AG04449 (cell line): ENCODE results near the gene CNTNAP2.

Source experiments
- CTCF ChIA-PET: fragments of 350-600 bp; formaldehyde crosslinking; extraction: SDS; loops from one replicate; lab custom pipeline; 2021; ENCODE audit warnings: antibody characterized with exemption; lab: Yijun Ruan, JAX
- POLR2A ChIA-PET: fragments of 400-600, 350-600 bp; formaldehyde crosslinking; extraction: SDS; loops from one replicate; lab custom pipeline; 2020; ENCODE audit warnings: antibody characterized with exemption, inconsistent platforms; lab: Yijun Ruan, JAX
- DNase-seq: peaks from one replicate; pipeline ENCODE4 v3.0.0-alpha.2; 2010; ENCODE audit warnings: low read depth, low spot score
- H3K4me3 ChIP-seq: 2 replicates; pipeline ENCODE4 v1.5.1; 2011; ENCODE audit warnings: low read depth, mild to moderate bottlenecking, control low read depth, low read length
- CTCF ChIP-seq: IDR thresholded peaks from one replicate; pipeline ENCODE4 v1.5.1; 2011; ENCODE audit warnings: mild to moderate bottlenecking, moderate library complexity, low read length, control low read depth, inconsistent platforms; ENCODE audit not compliant: insufficient read depth; ENCODE audit errors: missing control alignments

CNTNAP2 gene

DNA sequence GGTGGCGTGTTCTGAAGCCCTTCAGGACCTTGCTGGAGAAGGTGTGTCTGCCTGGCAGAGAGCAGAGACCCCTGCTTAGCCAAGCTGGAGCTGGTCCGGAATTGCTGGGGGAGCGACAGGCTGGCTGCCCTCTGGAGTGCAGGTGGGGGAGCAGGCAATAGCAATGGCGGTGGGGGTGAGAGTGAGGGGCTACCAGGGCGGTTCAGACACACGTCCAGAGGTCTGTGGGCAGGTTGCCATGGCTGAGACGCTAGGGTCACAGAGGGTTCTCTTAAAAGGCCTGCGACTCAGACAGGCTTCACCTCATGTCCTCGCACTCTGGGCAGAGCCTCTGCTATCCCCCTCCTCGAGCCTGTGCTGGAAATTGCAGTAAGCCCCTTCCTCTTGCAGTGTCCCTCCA is 2144.9 kb downstream of the CNTNAP2 start:
- POLR2A ChIA-PET, result no interaction called here
- no peak overlapping the region for H3K4me3 ChIP-seq
- TF ChIP-seq CTCF, result no peak
- CTCF ChIA-PET, result no interaction called here
- no peak for DNase-seq

GRCh38 chr7:148261996-148262688 is 2145.5 kb downstream of the CNTNAP2 start:
- CTCF ChIA-PET, result interaction anchor here (0.8 to 1.5 kb wide), 4 partner anchors 15 to 1150 kb away, joined by 3 to 4 read pairs (median 4); no protein-coding TSS in a partner anchor
- DNase-seq, result no peak
- no peak for TF ChIP-seq CTCF
- POLR2A ChIA-PET, result no interaction called here
- H3K4me3 ChIP-seq, result no peak overlapping the region

GRCh38 chr7:148262721-148263229 is 2146.2 kb downstream of the CNTNAP2 start:
- no peak overlapping the region for H3K4me3 ChIP-seq
- DNase-seq, result no peak
- ChIA-PET POLR2A (no interaction called here), CTCF (interaction anchor here (0.8 to 1.5 kb wide), 4 partner anchors 14 to 1150 kb away, joined by 3 to 4 read pairs (median 4); no protein-coding TSS in a partner anchor)
- TF ChIP-seq CTCF, result peak; percentile 91

DNA sequence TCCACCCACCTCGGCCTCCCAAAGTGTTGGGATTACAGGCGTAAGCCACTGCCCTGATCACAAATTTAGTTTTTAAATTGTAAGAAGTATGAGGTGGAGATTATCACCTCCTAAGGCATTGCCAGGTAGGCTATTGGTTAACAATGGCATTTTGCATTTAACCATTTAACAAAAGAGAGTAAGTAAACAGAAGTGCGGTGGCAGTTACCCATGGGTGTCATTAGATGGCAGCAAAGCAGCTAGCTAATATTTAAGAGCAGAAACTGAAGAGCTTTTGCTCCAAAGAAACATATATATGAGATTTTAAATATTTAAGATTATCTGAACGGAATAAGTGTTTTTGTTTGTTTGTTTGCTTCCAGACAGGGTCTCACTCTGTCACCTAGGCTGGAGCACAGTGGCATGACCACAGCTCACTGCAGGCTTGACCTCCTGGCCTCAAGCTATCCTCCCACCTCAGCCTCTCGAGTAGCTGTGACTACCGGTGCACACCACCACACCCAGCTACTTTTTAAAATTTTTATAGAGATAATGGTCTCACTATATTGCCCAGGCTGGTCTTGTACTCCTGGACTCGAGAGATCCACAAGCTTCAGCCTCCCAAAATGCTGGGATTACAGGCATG is 2148.4 kb downstream of the CNTNAP2 start:
- ChIA-PET POLR2A (no interaction called here), CTCF (interaction anchor here (1.2 to 2.6 kb wide), 5 partner anchors 12 to 705 kb away, joined by 3 to 9 read pairs (median 5); no protein-coding TSS in a partner anchor)
- H3K4me3 ChIP-seq, result no peak overlapping the region
- no peak for DNase-seq
- TF ChIP-seq CTCF, result no peak

- H3K4me3 ChIP-seq, result no peak overlapping the region
- ChIA-PET POLR2A (no interaction called here), CTCF (interaction anchor here (1.2 to 2.6 kb wide), 4 partner anchors 11 to 701 kb away, joined by 3 to 9 read pairs (median 6); no protein-coding TSS in a partner anchor)
- DNase-seq, result no peak
- no peak for TF ChIP-seq CTCF
Observed at GRCh38 chr7:148265896-148266295, 2149.3 kb downstream of the CNTNAP2 start.

DNA sequence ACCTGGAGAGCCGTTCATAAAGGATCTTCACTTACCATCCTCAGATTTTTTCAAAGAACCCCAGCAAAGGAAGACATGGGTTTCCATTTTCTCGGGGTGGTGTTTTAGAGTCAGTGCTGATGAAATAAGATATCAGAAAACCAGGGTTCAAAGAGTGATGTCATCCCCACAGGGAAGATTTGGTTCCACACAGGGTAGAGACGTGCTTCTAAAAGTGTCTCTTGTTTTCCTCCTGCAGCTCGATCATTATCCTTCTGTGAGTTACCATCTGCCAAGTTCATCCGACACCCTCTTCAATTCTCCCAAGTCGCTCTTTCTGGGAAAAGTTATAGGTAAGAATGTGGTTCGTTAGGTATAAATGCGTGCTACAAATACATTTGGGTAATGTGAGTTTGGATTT is 2150.2 kb downstream of the CNTNAP2 start:
- ChIA-PET POLR2A (no interaction called here), CTCF (no interaction called here)
- no peak overlapping the region for H3K4me3 ChIP-seq
- no peak for DNase-seq
- TF ChIP-seq CTCF, result no peak
